Ovary (tissue), 3 donors: Measurements from ENCODE around the gene PFAS.

Experiments used
- CTCF ChIP-seq, 3 donors: fragments of 450-650 bp in 2 of 3; fragments of 200-600 bp in 1 of 3; IDR thresholded peaks; one replicate each; pipeline versions ENCODE4 v1.5.1 to v1.8.0; 2016 to 2022; ENCODE audit warnings: antibody characterized with exemption in 3 of 3, mild to moderate bottlenecking in 1 of 3
- EP300 ChIP-seq: sonication (generic); formaldehyde crosslinking; IDR thresholded peaks from one replicate; pipeline ENCODE4 v1.6.1; 2017; ENCODE audit warnings: antibody characterized with exemption
- POLR2A ChIP-seq: fragments of 450-650 bp; IDR thresholded peaks from one replicate; pipeline ENCODE4 v1.6.1; 2017; ENCODE audit warnings: antibody characterized with exemption, mild to moderate bottlenecking, moderate library complexity
- donor health status: DM: no; HTN: no; CAD: no.

- TF ChIP-seq CTCF (IDR thresholded peaks at IDR 0.05) = no peak
- no peak for TF ChIP-seq POLR2A
- no peak for TF ChIP-seq EP300
Measured at GRCh38 chr17:8294814-8295316, 45.8 kb downstream of the PFAS start.
